Endothelial cell of umbilical vein (primary cell): Measurements from ENCODE around the gene NAPA. TPM values are rescaled to one million over a fixed set of nuclear protein-coding genes. Genes with fewer than 3 reads are reported as not detected.

Experiments
- BruUV-seq: library from RNA; stranded (reverse); fragments of 400-500 nt; replicated peaks from 2 replicates; lab custom pipeline; 2021; lab: Mats Ljungman, UMichigan
- CTCF ChIA-PET: fragments of 300-600, 350-600 bp; sonication (Branson Sonifier 250); formaldehyde crosslinking; loops from one replicate; lab custom pipeline; 2021; ENCODE audit warnings: antibody characterized with exemption, inconsistent platforms; lab: Charles Lee
- POLR2A ChIA-PET: fragments of 300-600, 350-600 bp; sonication (Branson Sonifier 250); formaldehyde crosslinking; loops from one replicate; lab custom pipeline; 2021; ENCODE audit warnings: antibody characterized with exemption, inconsistent platforms; lab: Charles Lee
- DNase-seq: peaks from one replicate; pipeline ENCODE4 v3.0.0-alpha.2; 2011; ENCODE audit warnings: low read depth, low spot score
- FAIRE-seq: peaks from 2 replicates; lab custom pipeline; 2011; peaks lifted over from hg19 to GRCh38; lab: Jason Lieb, UNC
- H2AFZ ChIP-seq: 2 replicates; pipeline ENCODE4 v1.6.0; 2012; ENCODE audit warnings: low read depth, low read length, control low read depth, inconsistent platforms
- H3K27ac ChIP-seq: 2 replicates; pipeline ENCODE4 v1.5.1; 2011; ENCODE audit warnings: low read depth, mild to moderate bottlenecking, control low read depth, low read length, moderate library complexity; ENCODE audit not compliant: insufficient read depth
- H3K27me3 ChIP-seq, 2 experiments: 2 replicates each; pipeline versions ENCODE4 v1.6.0 to v1.6.1; 2011; ENCODE audit warnings: low read length in 2 of 2, mixed read lengths in 1 of 2; ENCODE audit not compliant: control insufficient read depth in 2 of 2, insufficient read depth in 2 of 2
- H3K36me3 ChIP-seq, 2 experiments: 2 replicates in 1 of 2; 3 replicates in 1 of 2; pipeline ENCODE4 v1.5.1; 2011; ENCODE audit warnings: low read length in 2 of 2, mild to moderate bottlenecking in 1 of 2, moderate library complexity in 1 of 2; ENCODE audit not compliant: control insufficient read depth in 2 of 2, insufficient read depth in 2 of 2; ENCODE audit errors: extremely low read depth in 1 of 2
- H3K4me1 ChIP-seq: 3 replicates; pipeline ENCODE4 v1.5.1; 2011; ENCODE audit warnings: mild to moderate bottlenecking, low read length; ENCODE audit not compliant: control insufficient read depth, insufficient read depth; ENCODE audit errors: extremely low read depth
- H3K4me2 ChIP-seq: 2 replicates; pipeline ENCODE4 v1.6.1; 2011; ENCODE audit warnings: low read length, control low read depth, mixed read lengths; ENCODE audit not compliant: insufficient read depth
- H3K4me3 ChIP-seq, 3 experiments: fragments of 200-600 bp in 1 of 3; sonication (generic), shearing (Covaris generic) in 1 of 3; replicated peaks in 1 of 3; 2 replicates each; pipeline ENCODE4 v1.5.1; 2011 to 2016; ENCODE audit warnings: control low read depth in 3 of 3, low read length in 3 of 3, mild to moderate bottlenecking in 2 of 3, inconsistent platforms in 1 of 3, low read depth in 1 of 3, moderate library complexity in 1 of 3; ENCODE audit not compliant: insufficient read depth in 1 of 3
- H3K79me2 ChIP-seq: 2 replicates; pipeline ENCODE4 v1.6.0; 2012; ENCODE audit warnings: low read length, inconsistent platforms; ENCODE audit not compliant: control insufficient read depth, insufficient read depth
- H3K9ac ChIP-seq: replicated peaks from 2 replicates; pipeline ENCODE3; 2011; ENCODE audit warnings: low read length, control low read depth; ENCODE audit not compliant: insufficient read depth; ENCODE audit errors: extremely low read depth
- H3K9me1 ChIP-seq: replicated peaks from 3 replicates; pipeline ENCODE4 v1.6.0; 2011; ENCODE audit warnings: mild to moderate bottlenecking, low read length; ENCODE audit not compliant: control insufficient read depth, insufficient read depth; ENCODE audit errors: extremely low read depth
- H3K9me3 ChIP-seq: replicated peaks from 2 replicates; pipeline ENCODE4 v1.5.1; 2012; ENCODE audit warnings: low read length, inconsistent platforms; ENCODE audit not compliant: control insufficient read depth, insufficient read depth
- H4K20me1 ChIP-seq: replicated peaks from 2 replicates; pipeline ENCODE3; 2011; ENCODE audit warnings: mild to moderate bottlenecking, low read length; ENCODE audit not compliant: control insufficient read depth, insufficient read depth; ENCODE audit errors: extremely low read depth
- EZH2 ChIP-seq: IDR thresholded peaks from 2 replicates; pipeline ENCODE4 v1.6.1; 2012; ENCODE audit warnings: borderline replicate concordance, low read depth, mild to moderate bottlenecking, moderate library complexity, low read length, inconsistent platforms; ENCODE audit not compliant: severe bottlenecking
- FOS ChIP-seq: IDR thresholded peaks from 2 replicates; pipeline ENCODE4 v1.6.1; 2011; ENCODE audit warnings: mild to moderate bottlenecking, low read length, moderate library complexity, borderline replicate concordance; ENCODE audit not compliant: insufficient read depth
- GATA2 ChIP-seq: IDR thresholded peaks from 2 replicates; pipeline ENCODE4 v1.7.0; 2011; ENCODE audit warnings: low read depth, mild to moderate bottlenecking, moderate library complexity, mixed read lengths, low read length; ENCODE audit not compliant: insufficient read length, insufficient read depth
- JUN ChIP-seq: IDR thresholded peaks from 2 replicates; pipeline ENCODE4 v1.6.1; 2011; ENCODE audit warnings: borderline replicate concordance, low read depth; ENCODE audit not compliant: insufficient read length, insufficient read depth
- MYC ChIP-seq: IDR thresholded peaks from one replicate; pipeline ENCODE4 v1.6.1; 2011; ENCODE audit warnings: mild to moderate bottlenecking, low read depth, low read length
- POLR2A ChIP-seq: IDR thresholded peaks from 2 replicates; pipeline ENCODE4 v1.6.1; 2012; ENCODE audit warnings: low read depth, mild to moderate bottlenecking, control low read depth, low read length
- POLR2AphosphoS5 ChIP-seq: IDR thresholded peaks from 2 replicates; pipeline ENCODE4 v1.6.1; 2012; ENCODE audit warnings: low read depth, mild to moderate bottlenecking, control low read depth, low read length, moderate library complexity; ENCODE audit not compliant: insufficient read depth
- dilution Hi-C: fragments of 300-500 bp; cut with MboI; formaldehyde crosslinking; loops from one replicate; pipeline ENCODE4 v1.15.0; 2019; ENCODE audit warnings: low sequenced_read_pairs; ENCODE audit not compliant: extremely low pct_ligation_motif_present
- intact Hi-C: fragments of 100-400 bp; cut with micrococcal nuclease; formaldehyde crosslinking; loops from one replicate; pipeline ENCODE4 v1.10.0; 2022
- polyA plus RNA-seq, 4 experiments: library from polyadenylated mRNA; depleted of rRNA in 3 of 4; stranded (reverse) in 3 of 4; unstranded in 1 of 4; fragments of >200 nt; gene quantifications; 2 replicates each; pipeline versions ENCODE4 v1.2.1 to v1.2.3, GENCODE V29; 2011 to 2012; ENCODE audit warnings: missing spikeins in 1 of 4
- total RNA-seq: library from RNA; stranded (reverse); gene quantifications from 2 replicates; pipeline ENCODE4 v1.2.3, GENCODE V29; 2021
- TF ChIP-seq, protein P1 (sequence below), 2 donors: IDR thresholded peaks; 1 replicate in 1 of 2; 2 replicates in 1 of 2; pipeline ENCODE4 v1.5.1; 2011; ENCODE audit warnings: low read length in 2 of 2, mild to moderate bottlenecking in 2 of 2, moderate library complexity in 2 of 2, control low read depth in 1 of 2, inconsistent platforms in 1 of 2, low read depth in 1 of 2; ENCODE audit not compliant: insufficient read depth in 1 of 2; ENCODE audit errors: extremely low read depth in 1 of 2
- TF ChIP-seq, protein P2 (sequence below): IDR thresholded peaks from 2 replicates; pipeline ENCODE4 v1.6.1; 2011; ENCODE audit not compliant: insufficient read depth, insufficient read length

The NAPA gene
- total and polyA plus RNA-seq, 2 donors (not counting 3 experiments of a cell fraction or from before 2014, with no cell fraction given): 107 to 154 TPM

DNA sequence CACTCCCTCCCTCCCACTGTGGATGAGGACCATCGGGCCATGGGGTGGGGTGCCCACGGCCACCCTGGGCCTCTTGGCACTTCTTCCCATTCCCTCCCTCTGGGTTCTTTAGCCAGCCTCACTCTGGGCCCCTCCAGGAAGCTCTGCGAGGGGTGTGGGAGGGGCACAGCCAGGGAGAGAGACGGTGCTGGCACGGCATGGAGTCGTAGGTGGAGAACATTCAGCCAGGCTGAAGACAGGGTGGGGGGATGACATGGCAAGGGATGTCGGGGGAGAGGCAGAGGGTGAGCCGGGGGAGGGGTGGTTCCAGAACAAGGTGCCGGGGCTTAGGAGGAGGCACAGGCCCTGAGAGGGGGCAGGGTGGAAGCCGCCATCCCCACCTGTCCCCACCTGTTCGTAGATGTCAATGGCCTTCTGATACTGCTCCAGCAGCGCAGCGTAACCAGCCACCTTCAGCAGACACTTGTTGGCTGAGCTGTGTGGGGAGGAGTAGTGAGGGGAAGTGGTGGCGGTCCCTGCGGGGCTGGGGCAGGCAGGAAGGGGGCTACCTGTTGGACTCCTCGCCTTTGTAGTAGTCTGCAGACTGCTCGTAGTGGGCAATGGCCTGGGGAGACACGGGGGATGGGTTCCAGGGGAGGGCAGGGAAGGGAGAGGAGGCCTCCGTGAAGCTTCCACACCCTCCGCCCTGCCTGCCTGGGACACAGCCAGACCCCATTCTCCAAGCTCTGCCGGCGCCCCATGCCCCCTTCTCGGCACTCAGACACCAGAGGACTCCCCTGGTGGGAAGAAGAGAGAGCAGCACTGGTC, 22.1 kb downstream of the NAPA start:
- BruUV-seq: no TSS peak
- CTCF ChIA-PET: interaction anchor here (1.0 to 1.6 kb wide), 2 partner anchors 9 to 214 kb away, joined by 3 to 4 read pairs; partner anchors contain the start of gene KPTN
- dilution Hi-C loops: no loop called here

DNA sequence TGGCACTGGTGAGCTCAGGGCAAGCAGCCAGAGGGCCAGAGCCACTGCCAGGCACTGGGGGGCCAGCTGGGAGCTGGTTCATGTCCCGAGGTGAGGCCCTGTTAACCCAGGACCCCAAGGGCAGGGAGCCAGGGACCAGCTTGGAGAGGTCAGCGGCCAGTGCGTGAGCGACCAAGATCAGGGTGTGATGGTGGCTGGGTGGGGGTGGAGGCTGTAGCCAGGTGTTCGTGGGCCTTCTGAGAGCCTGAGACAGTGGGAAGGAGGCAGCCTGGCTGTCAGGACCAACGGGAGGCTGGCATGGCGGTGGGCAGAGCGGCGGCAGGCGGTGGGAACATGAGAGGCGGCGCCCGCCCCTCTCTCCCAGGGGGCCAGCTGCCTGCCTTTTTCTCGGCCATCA, 22.7 kb downstream of the NAPA start:
- FAIRE-seq (no peak), DNase-seq (no peak)
- dilution Hi-C loops: no loop called here
- H4K20me1 ChIP-seq: no peaks in the 10 kb centered on the region
- ChIA-PET CTCF (interaction anchor here (1.3 kb wide), 1 partner anchor 55 kb away, joined by 3 read pairs; no protein-coding TSS in a partner anchor), POLR2A (no interaction called here)
- peaks cover 3 to 32% of the 10 kb centered on the region in 2 experiments for H3K36me3 ChIP-seq
- no peak overlapping the region for H3K4me2 ChIP-seq
- no peaks in the 10 kb centered on the region for H3K9me1 ChIP-seq
- TF ChIP-seq JUN (no peak), FOS (no peak), GATA2 (no peak), POLR2AphosphoS5 (no peak), POLR2A (no peak), MYC (no peak), EZH2 (no peak)
- TF ChIP-seq, protein P1, sequence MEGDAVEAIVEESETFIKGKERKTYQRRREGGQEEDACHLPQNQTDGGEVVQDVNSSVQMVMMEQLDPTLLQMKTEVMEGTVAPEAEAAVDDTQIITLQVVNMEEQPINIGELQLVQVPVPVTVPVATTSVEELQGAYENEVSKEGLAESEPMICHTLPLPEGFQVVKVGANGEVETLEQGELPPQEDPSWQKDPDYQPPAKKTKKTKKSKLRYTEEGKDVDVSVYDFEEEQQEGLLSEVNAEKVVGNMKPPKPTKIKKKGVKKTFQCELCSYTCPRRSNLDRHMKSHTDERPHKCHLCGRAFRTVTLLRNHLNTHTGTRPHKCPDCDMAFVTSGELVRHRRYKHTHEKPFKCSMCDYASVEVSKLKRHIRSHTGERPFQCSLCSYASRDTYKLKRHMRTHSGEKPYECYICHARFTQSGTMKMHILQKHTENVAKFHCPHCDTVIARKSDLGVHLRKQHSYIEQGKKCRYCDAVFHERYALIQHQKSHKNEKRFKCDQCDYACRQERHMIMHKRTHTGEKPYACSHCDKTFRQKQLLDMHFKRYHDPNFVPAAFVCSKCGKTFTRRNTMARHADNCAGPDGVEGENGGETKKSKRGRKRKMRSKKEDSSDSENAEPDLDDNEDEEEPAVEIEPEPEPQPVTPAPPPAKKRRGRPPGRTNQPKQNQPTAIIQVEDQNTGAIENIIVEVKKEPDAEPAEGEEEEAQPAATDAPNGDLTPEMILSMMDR (IDR thresholded peaks at IDR 0.05; ENCODE audit: extremely low read depth in 1 of 2, insufficient read depth in 1 of 2, low read depth in 1 of 2, low read length in 2 of 2): no peak
- TF ChIP-seq, protein P2, sequence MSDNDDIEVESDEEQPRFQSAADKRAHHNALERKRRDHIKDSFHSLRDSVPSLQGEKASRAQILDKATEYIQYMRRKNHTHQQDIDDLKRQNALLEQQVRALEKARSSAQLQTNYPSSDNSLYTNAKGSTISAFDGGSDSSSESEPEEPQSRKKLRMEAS: no peak
- H2AFZ ChIP-seq: no peak overlapping the region
- no peaks in the 10 kb centered on the region for H3K27me3 ChIP-seq
- H3K79me2 ChIP-seq: no peaks in the 10 kb centered on the region
- H3K4me3 ChIP-seq: no peak overlapping the region
- H3K27ac ChIP-seq: no peak overlapping the region
- intact Hi-C loops: no loop called here
- no TSS peak for BruUV-seq
- H3K4me1 ChIP-seq: no peaks in the 10 kb centered on the region
- H3K9me3 ChIP-seq: no peaks in the 10 kb centered on the region
- H3K9ac ChIP-seq: no peak overlapping the region

More for the DNA sequence above, 22.1 kb downstream of the NAPA start:
- intact Hi-C loops: no loop called here
- DNase-seq (no peak), FAIRE-seq (no peak)
- Histone ChIP-seq H3K79me2 (no peaks in the 10 kb centered on the region), H3K4me3 (no peak overlapping the region), H3K9ac (no peak overlapping the region), H3K9me1 (no peaks in the 10 kb centered on the region), H4K20me1 (no peaks in the 10 kb centered on the region), H3K4me2 (no peak overlapping the region), H2AFZ (no peak overlapping the region), H3K27me3 (no peaks in the 10 kb centered on the region), H3K9me3 (no peaks in the 10 kb centered on the region), H3K4me1 (no peaks in the 10 kb centered on the region), H3K27ac (no peak overlapping the region), H3K36me3 (peaks cover 3 to 36% of the 10 kb centered on the region in 2 experiments)
- POLR2A ChIA-PET: no interaction called here
- no peak for TF ChIP-seq JUN
- TF ChIP-seq FOS: no peak
- TF ChIP-seq GATA2: no peak
- TF ChIP-seq EZH2: no peak
- TF ChIP-seq, protein P2: no peak
- TF ChIP-seq POLR2AphosphoS5: no peak
- no peak for TF ChIP-seq POLR2A
- TF ChIP-seq MYC: no peak
